ENCODE results near the gene PPP1R12B.
"Not testable (repeated sequence)": the region's sequence is repeated elsewhere in the genome, so short reads cannot be mapped to it uniquely, and the experiment has no call there.

PPP1R12B gene

GRCh38 chr1:202614363-202615207, 266.1 kb downstream of the PPP1R12B start:
- POLR2A ChIA-PET; H3K27ac ChIP-seq (ENCODE audit: extremely low read depth, low read depth, low read length): not testable (repeated sequence)
- TF ChIP-seq CTCF (tag by site-specific recombination; IDR thresholded peaks at IDR 0.05) = peak; percentile 41; the same call in 1 of the 2 replicates
- peak; percentile 39; the same call in 1 of the 2 replicates for TF ChIP-seq ZNF654 (tag by site-specific recombination; IDR thresholded peaks at IDR 0.05; ENCODE audit: low read depth)

GRCh38 chr1:202615208-202615500, 266.7 kb downstream of the PPP1R12B start:
- H3K4me3 ChIP-seq (ENCODE audit: low read depth, low read length); POLR2A ChIA-PET; H3K9me3 ChIP-seq (ENCODE audit: control insufficient read depth, insufficient read depth, low read depth, low read length); H3K36me3 ChIP-seq (ENCODE audit: control insufficient read depth in 2 of 2, insufficient read depth in 1 of 2, low read length in 2 of 2); H3K27ac ChIP-seq (ENCODE audit: extremely low read depth, low read depth, low read length); H3K4me1 ChIP-seq (ENCODE audit: control insufficient read depth, insufficient read depth, low read length): not testable (repeated sequence)
- CTCF ChIA-PET = interaction anchor here (0.6 to 1.5 kb wide), 3 partner anchors 14 to 1437 kb away, joined by 3 read pairs; no protein-coding TSS in a partner anchor

More at GRCh38 chr1:202614363-202615207, 266.1 kb downstream of the PPP1R12B start:
- H3K9me3 ChIP-seq (ENCODE audit: control insufficient read depth, insufficient read depth, low read depth, low read length); H3K4me3 ChIP-seq (ENCODE audit: low read depth, low read length); H3K36me3 ChIP-seq (ENCODE audit: control insufficient read depth in 2 of 2, insufficient read depth in 1 of 2, low read length in 2 of 2); H3K4me1 ChIP-seq (ENCODE audit: control insufficient read depth, insufficient read depth, low read length): not testable (repeated sequence)
- CTCF ChIA-PET = interaction anchor here (0.6 to 1.7 kb wide), 5 partner anchors 13 to 1437 kb away, joined by 3 to 7 read pairs (median 3); no protein-coding TSS in a partner anchor

- no peak overlapping the region for H3K4me3 ChIP-seq (ENCODE audit: low read depth, low read length)
- H3K36me3 ChIP-seq (ENCODE audit: control insufficient read depth in 2 of 2, insufficient read depth in 1 of 2, low read length in 2 of 2) = no peaks in the 10 kb centered on the region
- ChIA-PET CTCF (interaction anchor here (1.5 kb wide), 1 partner anchor 104 kb away, joined by 3 read pairs; no protein-coding TSS in a partner anchor), POLR2A (no interaction called here)
- no peaks in the 10 kb centered on the region for H3K4me1 ChIP-seq (ENCODE audit: control insufficient read depth, insufficient read depth, low read length)
- H3K27ac ChIP-seq (ENCODE audit: extremely low read depth, low read depth, low read length) = no peak overlapping the region
- H3K9me3 ChIP-seq (ENCODE audit: control insufficient read depth, insufficient read depth, low read depth, low read length) = no peaks in the 10 kb centered on the region
- TF ChIP-seq ZNF843 (tag by site-specific recombination; IDR thresholded peaks at IDR 0.05) (no peak), ZIC2 (tag by site-specific recombination; IDR thresholded peaks at IDR 0.05) (peak; percentile 55), ZNF677 (tag by site-specific recombination; IDR thresholded peaks at IDR 0.05) (no peak), ZBTB48 (tag by site-specific recombination; IDR thresholded peaks at IDR 0.05) (peak; percentile 61), GLI4 (tag by site-specific recombination; IDR thresholded peaks at IDR 0.05) (no peak)
Observed at GRCh38 chr1:202615501-202616354, 267.2 kb downstream of the PPP1R12B start.

GRCh38 chr1:202616355-202616915, 267.9 kb downstream of the PPP1R12B start:
- H3K4me1 ChIP-seq (ENCODE audit: control insufficient read depth, insufficient read depth, low read length) = no peaks in the 10 kb centered on the region
- H3K4me3 ChIP-seq (ENCODE audit: low read depth, low read length) = no peak overlapping the region
- ChIA-PET CTCF (interaction anchor here (0.7 to 1.0 kb wide), 2 partner anchors 15 to 204 kb away, joined by 3 to 4 read pairs; no protein-coding TSS in a partner anchor), POLR2A (no interaction called here)
- no peak overlapping the region for H3K27ac ChIP-seq (ENCODE audit: extremely low read depth, low read depth, low read length)
- H3K9me3 ChIP-seq (ENCODE audit: control insufficient read depth, insufficient read depth, low read depth, low read length) = no peaks in the 10 kb centered on the region
- H3K36me3 ChIP-seq (ENCODE audit: control insufficient read depth in 2 of 2, insufficient read depth in 1 of 2, low read length in 2 of 2) = no peaks in the 10 kb centered on the region
- TF ChIP-seq, protein P1, sequence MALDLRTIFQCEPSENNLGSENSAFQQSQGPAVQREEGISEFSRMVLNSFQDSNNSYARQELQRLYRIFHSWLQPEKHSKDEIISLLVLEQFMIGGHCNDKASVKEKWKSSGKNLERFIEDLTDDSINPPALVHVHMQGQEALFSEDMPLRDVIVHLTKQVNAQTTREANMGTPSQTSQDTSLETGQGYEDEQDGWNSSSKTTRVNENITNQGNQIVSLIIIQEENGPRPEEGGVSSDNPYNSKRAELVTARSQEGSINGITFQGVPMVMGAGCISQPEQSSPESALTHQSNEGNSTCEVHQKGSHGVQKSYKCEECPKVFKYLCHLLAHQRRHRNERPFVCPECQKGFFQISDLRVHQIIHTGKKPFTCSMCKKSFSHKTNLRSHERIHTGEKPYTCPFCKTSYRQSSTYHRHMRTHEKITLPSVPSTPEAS (tag by site-specific recombination; IDR thresholded peaks at IDR 0.05) = peak; percentile 85
- TF ChIP-seq ZNF639 (tag by site-specific recombination; IDR thresholded peaks at IDR 0.05) (no peak), ZNF121 (tag by site-specific recombination; IDR thresholded peaks at IDR 0.05) (no peak)

DNA sequence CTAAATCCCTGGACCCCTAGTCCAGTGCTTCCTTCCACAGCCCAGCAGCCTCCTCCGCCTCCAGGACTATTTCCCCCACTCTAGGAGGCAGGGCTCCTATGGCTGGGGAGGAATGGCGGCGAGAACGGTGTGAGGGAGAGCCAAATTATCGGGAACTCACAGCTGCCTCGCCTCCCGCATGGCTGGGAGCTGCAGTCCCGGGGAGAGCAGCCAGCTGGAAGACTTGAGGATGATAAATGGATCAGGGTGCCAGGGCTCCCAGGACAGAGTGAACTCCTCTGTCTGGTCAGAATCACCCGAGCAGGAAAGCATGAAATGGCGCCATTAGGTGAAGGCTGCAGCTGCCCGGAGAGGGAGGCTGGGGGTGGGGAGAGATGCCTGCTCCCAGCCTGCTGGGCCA, 270.5 kb downstream of the PPP1R12B start:
- CTCF ChIA-PET = interaction anchor here (1.3 kb wide), 1 partner anchor 19 kb away, joined by 3 read pairs; no protein-coding TSS in a partner anchor
- H3K4me1 ChIP-seq (ENCODE audit: control insufficient read depth, insufficient read depth, low read length); POLR2A ChIA-PET: not testable (repeated sequence)

More for the DNA sequence above, 270.5 kb downstream of the PPP1R12B start:
- H3K9me3 ChIP-seq (ENCODE audit: control insufficient read depth, insufficient read depth, low read depth, low read length); H3K36me3 ChIP-seq (ENCODE audit: control insufficient read depth in 2 of 2, insufficient read depth in 1 of 2, low read length in 2 of 2); H3K27ac ChIP-seq (ENCODE audit: extremely low read depth, low read depth, low read length); H3K4me3 ChIP-seq (ENCODE audit: low read depth, low read length): not testable (repeated sequence)
